GM23338 (cell line): Measurements from ENCODE around the gene USP6NL.

Experiments
- CREB1 ChIP-seq: fragments of 250-450 bp; sonication (Bioruptor Pico); IDR thresholded peaks from 2 replicates; pipeline ENCODE4 v1.5.0; 2020; ENCODE audit warnings: low read depth, mild to moderate bottlenecking, moderate library complexity
- CTCF ChIP-seq, 2 experiments: fragments of 200-600 bp in 1 of 2; sonication (generic) in 1 of 2; conservative IDR thresholded peaks; 2 replicates each; pipeline versions ENCODE4 v1.5.1 to v1.6.1; 2016 to 2017; ENCODE audit warnings: antibody characterized with exemption in 2 of 2, low read depth in 2 of 2, mild to moderate bottlenecking in 2 of 2, moderate library complexity in 1 of 2
- ETS1 ChIP-seq: IDR thresholded peaks from 2 replicates; pipeline ENCODE4 v1.6.1; 2016; ENCODE audit warnings: antibody characterized with exemption
- EZH2 ChIP-seq: fragments of 200-600 bp; sonication (generic); IDR thresholded peaks from one replicate; pipeline ENCODE4 v1.8.0; 2017; ENCODE audit warnings: antibody characterized with exemption, mild to moderate bottlenecking, low read depth; ENCODE audit not compliant: unreplicated experiment
- JUNB ChIP-seq: IDR thresholded peaks from one replicate; pipeline ENCODE4 v1.6.1; 2016; ENCODE audit warnings: antibody characterized with exemption; ENCODE audit not compliant: unreplicated experiment
- NANOG ChIP-seq: IDR thresholded peaks from 2 replicates; pipeline ENCODE4 v1.6.1; 2016; ENCODE audit warnings: antibody characterized with exemption, borderline replicate concordance
- POLR2AphosphoS5 ChIP-seq: IDR thresholded peaks from 2 replicates; pipeline ENCODE4 v1.6.1; 2016; ENCODE audit warnings: antibody characterized with exemption, low read depth
- REST ChIP-seq: IDR thresholded peaks from one replicate; pipeline ENCODE4 v1.6.1; 2018; ENCODE audit warnings: antibody characterized with exemption; ENCODE audit not compliant: unreplicated experiment
- ZNF331 ChIP-seq: fragments of 250-450 bp; sonication (Bioruptor Pico); IDR thresholded peaks from 2 replicates; pipeline ENCODE4 v1.5.0; 2020; ENCODE audit warnings: low read depth, mild to moderate bottlenecking, moderate library complexity

GRCh38 chr10:11629731-11630130 lies 18.3 kb upstream of the USP6NL start:
- TF ChIP-seq ETS1 (no peak), CTCF (conservative IDR thresholded peaks at IDR 0.05; ENCODE audit: low read depth in 2 of 2) (no peak), NANOG (no peak), ZNF331 (CRISPR knock-in tag) (no peak), REST (no peak), POLR2AphosphoS5 (no peak), CREB1 (CRISPR knock-in tag) (no peak), JUNB (no peak), EZH2 (no peak)
